H1 (cell line): ENCODE measurements around the gene LRRC3B. TPM values are rescaled to one million over a fixed set of nuclear protein-coding genes. Genes with fewer than 3 reads are reported as not detected.

Experiments
- CTCF ChIA-PET: fragments of 300-600 bp; sonication (Branson Sonifier 250); formaldehyde crosslinking; loops from one replicate; lab custom pipeline; 2021; ENCODE audit not compliant: partially characterized antibody; lab: Charles Lee
- POLR2A ChIA-PET: fragments of 300-600 bp; sonication (Branson Sonifier 250); formaldehyde crosslinking; loops from one replicate; lab custom pipeline; 2021; ENCODE audit warnings: inconsistent platforms; ENCODE audit not compliant: partially characterized antibody; lab: Charles Lee
- DNase-seq, 2 experiments: peaks; one replicate each; pipeline versions ENCODE4 v3.0.0 to v3.0.0-alpha.2; 2010 to 2022; ENCODE audit warnings: low spot score in 2 of 2, low read depth in 1 of 2, mixed read lengths in 1 of 2
- FAIRE-seq: peaks from 2 replicates; lab custom pipeline; 2011; peaks lifted over from hg19 to GRCh38; lab: Jason Lieb, UNC
- H2AFZ ChIP-seq: 2 replicates; pipeline ENCODE4 v1.8.1; 2012; ENCODE audit warnings: low read length, inconsistent platforms
- H2AK5ac ChIP-seq: 2 replicates; pipeline ENCODE4 v1.6.1; 2013; ENCODE audit warnings: low read depth, low read length
- H2BK120ac ChIP-seq: replicated peaks from 2 replicates; pipeline ENCODE3; 2013; ENCODE audit warnings: low read depth, low read length, inconsistent platforms
- H2BK12ac ChIP-seq: 2 replicates; pipeline ENCODE4 v1.6.1; 2013; ENCODE audit warnings: low read depth, low read length
- H2BK15ac ChIP-seq: 2 replicates; pipeline ENCODE4 v1.6.1; 2013; ENCODE audit warnings: low read length
- H2BK20ac ChIP-seq: 2 replicates; pipeline ENCODE4 v1.6.1; 2013; ENCODE audit warnings: low read length
- H2BK5ac ChIP-seq: 2 replicates; pipeline ENCODE4 v1.6.1; 2013; ENCODE audit warnings: low read depth, low read length
- H3K14ac ChIP-seq: 2 replicates; pipeline ENCODE4 v1.6.1; 2013; ENCODE audit warnings: inconsistent platforms; ENCODE audit not compliant: insufficient read length
- H3K18ac ChIP-seq: 2 replicates; pipeline ENCODE4 v1.6.1; 2013; ENCODE audit warnings: low read length; ENCODE audit errors: extremely low read depth
- H3K23ac ChIP-seq: 2 replicates; pipeline ENCODE4 v1.6.1; 2013; ENCODE audit warnings: inconsistent platforms; ENCODE audit not compliant: insufficient read length
- H3K23me2 ChIP-seq: 2 replicates; pipeline ENCODE4 v1.6.1; 2013; ENCODE audit warnings: low read depth, low read length
- H3K27ac ChIP-seq: 2 replicates; pipeline ENCODE4 v1.6.1; 2011; ENCODE audit warnings: low read depth, low read length, inconsistent platforms
- H3K27me3 ChIP-seq, 4 experiments: replicated peaks in 1 of 4; 1 replicate in 1 of 4; 2 replicates in 3 of 4; pipeline versions ENCODE4 v1.6.1 to v1.8.1; 2011 to 2013; ENCODE audit warnings: low read length in 3 of 4, mild to moderate bottlenecking in 3 of 4, inconsistent platforms in 2 of 4, mixed read lengths in 2 of 4, moderate library complexity in 1 of 4; ENCODE audit not compliant: control insufficient read depth in 3 of 4, insufficient read depth in 3 of 4; ENCODE audit errors: extremely low read depth in 1 of 4
- H3K36me3 ChIP-seq, 4 experiments: 2 replicates each; pipeline versions ENCODE4 v1.6.1 to v1.8.1; 2011 to 2013; ENCODE audit warnings: mild to moderate bottlenecking in 4 of 4, low read length in 3 of 4, moderate library complexity in 2 of 4, control low read depth in 1 of 4, inconsistent platforms in 1 of 4; ENCODE audit not compliant: insufficient read depth in 4 of 4, control insufficient read depth in 2 of 4
- H3K4ac ChIP-seq: replicated peaks from 2 replicates; pipeline ENCODE3; 2013; ENCODE audit warnings: low read length, low read depth, mixed read lengths, inconsistent platforms; ENCODE audit not compliant: insufficient read length
- H3K4me1 ChIP-seq, 4 experiments: replicated peaks in 1 of 4; 1 replicate in 1 of 4; 2 replicates in 3 of 4; pipeline versions ENCODE4 v1.6.1 to v1.8.1; 2011 to 2013; ENCODE audit warnings: low read length in 3 of 4, inconsistent platforms in 2 of 4, mixed read lengths in 1 of 4; ENCODE audit not compliant: insufficient read depth in 4 of 4, control insufficient read depth in 3 of 4
- H3K4me2 ChIP-seq, 2 experiments: 2 replicates each; pipeline versions ENCODE4 v1.6.1 to v1.8.1; 2011 to 2013; ENCODE audit warnings: low read depth in 2 of 2, low read length in 2 of 2, control low read depth in 1 of 2, inconsistent platforms in 1 of 2, mild to moderate bottlenecking in 1 of 2; ENCODE audit not compliant: insufficient read depth in 1 of 2
- H3K4me3 ChIP-seq, 4 experiments: fragments of 200-600, 300-600 bp in 1 of 4; sonication (generic), shearing (Covaris generic), sonication (Bioruptor Twin) in 1 of 4; 2 replicates each; pipeline versions ENCODE4 v1.5.1 to v1.8.1; 2011 to 2016; ENCODE audit warnings: low read length in 4 of 4, low read depth in 3 of 4, control low read depth in 2 of 4, inconsistent platforms in 2 of 4, mild to moderate bottlenecking in 2 of 4, mixed read lengths in 1 of 4, moderate library complexity in 1 of 4; ENCODE audit not compliant: insufficient read depth in 2 of 4; ENCODE audit errors: extremely low read depth in 1 of 4
- H3K56ac ChIP-seq: replicated peaks from 2 replicates; pipeline ENCODE3; 2013; ENCODE audit warnings: low read depth, mild to moderate bottlenecking, mixed read lengths, low read length, inconsistent platforms; ENCODE audit not compliant: insufficient read length
- H3K79me1 ChIP-seq: 2 replicates; pipeline ENCODE4 v1.6.1; 2013; ENCODE audit warnings: low read depth, low read length, control low read depth
- H3K79me2 ChIP-seq, 2 experiments: 2 replicates each; pipeline versions ENCODE4 v1.6.1 to v1.8.1; 2012 to 2013; ENCODE audit warnings: low read length in 2 of 2, mild to moderate bottlenecking in 2 of 2, inconsistent platforms in 1 of 2; ENCODE audit not compliant: insufficient read depth in 2 of 2, control insufficient read depth in 1 of 2
- H3K9ac ChIP-seq, 4 experiments: replicated peaks in 1 of 4; 1 replicate in 1 of 4; 2 replicates in 3 of 4; pipeline versions ENCODE4 v1.6.1 to v1.8.1; 2011 to 2013; ENCODE audit warnings: low read depth in 3 of 4, low read length in 3 of 4, control low read depth in 2 of 4, mild to moderate bottlenecking in 2 of 4, moderate library complexity in 2 of 4, inconsistent platforms in 1 of 4; ENCODE audit errors: extremely low read depth in 1 of 4
- H3K9me3 ChIP-seq, 2 experiments: 2 replicates each; pipeline versions ENCODE4 v1.6.1 to v1.8.1; 2012 to 2013; ENCODE audit warnings: mild to moderate bottlenecking in 2 of 2, moderate library complexity in 2 of 2, control low read depth in 1 of 2, inconsistent platforms in 1 of 2, low read depth in 1 of 2, low read length in 1 of 2, mixed read lengths in 1 of 2; ENCODE audit not compliant: insufficient read depth in 2 of 2
- H4K20me1 ChIP-seq, 2 experiments: replicated peaks in 1 of 2; 2 replicates each; pipeline versions ENCODE3 to v1.8.1; 2011 to 2013; ENCODE audit warnings: inconsistent platforms in 2 of 2, low read length in 2 of 2, mild to moderate bottlenecking in 1 of 2; ENCODE audit not compliant: insufficient read depth in 2 of 2, control insufficient read depth in 1 of 2
- H4K5ac ChIP-seq: 2 replicates; pipeline ENCODE4 v1.6.1; 2013; ENCODE audit warnings: low read length, low read depth, mixed read lengths, inconsistent platforms; ENCODE audit not compliant: insufficient read length
- H4K8ac ChIP-seq: 2 replicates; pipeline ENCODE4 v1.8.0; 2013; ENCODE audit warnings: mild to moderate bottlenecking, moderate library complexity, low read length, inconsistent platforms; ENCODE audit not compliant: insufficient read depth; ENCODE audit errors: extremely low read depth
- H4K91ac ChIP-seq: replicated peaks from 2 replicates; pipeline ENCODE3; 2013; ENCODE audit warnings: low read length, mixed read lengths, inconsistent platforms; ENCODE audit not compliant: insufficient read length
- ASH2L ChIP-seq: fragments of 200-600, 300-600 bp; sonication (generic); IDR thresholded peaks from one replicate; pipeline ENCODE4 v1.7.1; 2017; ENCODE audit warnings: low read length
- BACH1 ChIP-seq: IDR thresholded peaks from 2 replicates; pipeline ENCODE4 v1.6.1; 2012; ENCODE audit warnings: low read length, improper control_type of control experiment
- BRCA1 ChIP-seq: IDR thresholded peaks from 2 replicates; pipeline ENCODE4 v1.6.1; 2012; ENCODE audit warnings: low read depth, low read length, improper control_type of control experiment
- CHD1 ChIP-seq: IDR thresholded peaks from 2 replicates; pipeline ENCODE4 v1.6.1; 2012; ENCODE audit warnings: low read depth, low read length, improper control_type of control experiment
- CHD2 ChIP-seq: IDR thresholded peaks from 2 replicates; pipeline ENCODE4 v1.6.1; 2012; ENCODE audit warnings: low read length, improper control_type of control experiment
- EGR1 ChIP-seq: IDR thresholded peaks from 2 replicates; pipeline ENCODE4 v1.6.1; 2011; ENCODE audit warnings: low read depth, low read length, borderline replicate concordance
- EP300 ChIP-seq, 2 experiments: IDR thresholded peaks; 1 replicate in 1 of 2; 2 replicates in 1 of 2; pipeline ENCODE4 v1.6.1; 2011 to 2012; ENCODE audit warnings: low read depth in 2 of 2, low read length in 2 of 2, mild to moderate bottlenecking in 2 of 2, borderline replicate concordance in 1 of 2, inconsistent platforms in 1 of 2, moderate library complexity in 1 of 2
- EZH2 ChIP-seq: fragments of 200-600 bp; sonication (generic); IDR thresholded peaks from 2 replicates; pipeline ENCODE4 v1.7.1; 2012; ENCODE audit warnings: low read depth, mild to moderate bottlenecking, moderate library complexity, low read length, inconsistent platforms; ENCODE audit not compliant: severe bottlenecking
- FOSL1 ChIP-seq: IDR thresholded peaks from 2 replicates; pipeline ENCODE4 v1.6.1; 2011; ENCODE audit warnings: mild to moderate bottlenecking, low read depth, low read length, moderate library complexity; ENCODE audit not compliant: insufficient read depth
- GTF2F1 ChIP-seq: IDR thresholded peaks from 2 replicates; pipeline ENCODE4 v1.6.1; 2012; ENCODE audit warnings: low read depth, low read length, improper control_type of control experiment, borderline replicate concordance
- KDM1A ChIP-seq: fragments of 200-600, 300-600 bp; sonication (generic); IDR thresholded peaks from 2 replicates; pipeline ENCODE4 v1.7.1; 2016; ENCODE audit warnings: mild to moderate bottlenecking, low read length, borderline replicate concordance
- POLR2AphosphoS5 ChIP-seq: IDR thresholded peaks from 2 replicates; pipeline ENCODE4 v1.6.1; 2011; ENCODE audit warnings: low read depth, low read length
- SIN3A ChIP-seq, 2 experiments: IDR thresholded peaks in 1 of 2; conservative IDR thresholded peaks in 1 of 2; 2 replicates each; pipeline ENCODE4 v1.6.1; 2011 to 2012; ENCODE audit warnings: low read length in 2 of 2, improper control_type of control experiment in 1 of 2, low read depth in 1 of 2, mild to moderate bottlenecking in 1 of 2
- SIRT6 ChIP-seq: IDR thresholded peaks from one replicate; pipeline ENCODE4 v1.7.1; 2012; ENCODE audit warnings: low read length, inconsistent platforms
- WGBS, 2 experiments: shearing (Covaris generic) in 1 of 2; methylation state at CpG; one replicate each; pipeline versions ENCODE4 v1.1.6 to v1.1.7; 2013 to 2015; ENCODE audit warnings: low lambda C conversion rate in 2 of 2, mixed read lengths in 2 of 2, inconsistent platforms in 1 of 2, low coverage in 1 of 2, missing lambda C conversion rate in 1 of 2; ENCODE audit not compliant: insufficient replicate concordance in 2 of 2, insufficient coverage in 1 of 2, insufficient read length in 1 of 2; ENCODE audit errors: extremely low coverage in 1 of 2, missing lambda C conversion rate in 1 of 2; 5-methylcytosine and 5-hydroxymethylcytosine counted together
- polyA plus RNA-seq, 7 experiments: library from polyadenylated mRNA; depleted of rRNA in 3 of 7; stranded (reverse) in 5 of 7; unstranded in 2 of 7; fragments of >200 nt in 5 of 7; fragments of 200-250 nt in 2 of 7; gene quantifications; 1 replicate in 5 of 7; 2 replicates in 1 of 7; 4 replicates in 1 of 7; pipeline versions ENCODE4 v1.2.1 to v1.2.3, GENCODE V29; 2011 to 2013; ENCODE audit warnings: missing spikeins in 2 of 7, mixed read lengths in 2 of 7
- total RNA-seq: library from RNA; stranded (reverse); fragmentation: NEBNext Ultra II Directional; extraction: Animal tissue kit (Norgen Biotek cat#: 25700); gene quantifications from 2 replicates; pipeline ENCODE4 v1.2.1, GENCODE V29; 2021
- TF ChIP-seq, protein P1 (sequence below): IDR thresholded peaks from 2 replicates; pipeline ENCODE4 v1.6.1; 2012; ENCODE audit warnings: inconsistent platforms

The LRRC3B gene
- total and polyA plus RNA-seq, 2 of the 8 experiments (the other 6 are each of a cell fraction or from before 2014, with no cell fraction given): 1.6 to 3.1 TPM

GRCh38 chr3:26719134-26719533 lies 96.6 kb downstream of the LRRC3B start:
- no peaks in the 10 kb centered on the region for H3K27me3 ChIP-seq
- WGBS, 2 experiments: 75% methylated on average over 4 of the region's 4 CpGs; no CpG with 5 or more reads in 1 of the 2 experiments
- H3K56ac ChIP-seq: no peak overlapping the region
- no peak for TF ChIP-seq CHD1
- TF ChIP-seq SIN3A (conservative IDR thresholded peaks at IDR 0.05 in 1 of 2, IDR thresholded peaks at IDR 0.05 in 1 of 2; ENCODE audit: low read depth in 1 of 2, low read length in 2 of 2): no peak
- TF ChIP-seq EZH2: no peak
- TF ChIP-seq, protein P1, sequence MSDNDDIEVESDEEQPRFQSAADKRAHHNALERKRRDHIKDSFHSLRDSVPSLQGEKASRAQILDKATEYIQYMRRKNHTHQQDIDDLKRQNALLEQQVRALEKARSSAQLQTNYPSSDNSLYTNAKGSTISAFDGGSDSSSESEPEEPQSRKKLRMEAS: no peak
- no peak for TF ChIP-seq POLR2AphosphoS5
- no peak for TF ChIP-seq KDM1A
- TF ChIP-seq GTF2F1: no peak
- no peak for TF ChIP-seq BACH1
- TF ChIP-seq EGR1: no peak
- no peak for TF ChIP-seq ASH2L
- no peak for TF ChIP-seq BRCA1
- no peak for TF ChIP-seq FOSL1
- TF ChIP-seq SIRT6: no peak
- no peak for TF ChIP-seq EP300 (IDR thresholded peaks at IDR 0.05; ENCODE audit: borderline replicate concordance in 1 of 2, low read depth in 2 of 2, low read length in 2 of 2)
- TF ChIP-seq CHD2: no peak

More at GRCh38 chr3:26719134-26719533, 96.6 kb downstream of the LRRC3B start:
- FAIRE-seq: no peak
- Histone ChIP-seq H3K4ac (no peak overlapping the region), H3K23me2 (no peaks in the 10 kb centered on the region), H3K18ac (no peak overlapping the region), H2AK5ac (no peak overlapping the region), H3K4me2 (no peak overlapping the region), H3K9ac (no peak overlapping the region), H3K4me3 (no peak overlapping the region), H3K4me1 (peaks cover 0 to 2% (median 0%) of the 10 kb centered on the region in 4 experiments; a peak in 2 of 7 replicates), H4K20me1 (no peaks in the 10 kb centered on the region), H2BK12ac (no peak overlapping the region), H2AFZ (no peak overlapping the region), H3K27ac (no peak overlapping the region), H4K91ac (no peak overlapping the region), H3K23ac (no peak overlapping the region), H2BK120ac (no peak overlapping the region), H3K9me3 (no peaks in the 10 kb centered on the region; a peak in 1 of 4 replicates), H2BK20ac (no peak overlapping the region), H2BK5ac (no peak overlapping the region), H3K36me3 (no peaks in the 10 kb centered on the region), H2BK15ac (no peak overlapping the region), H3K79me1 (no peaks in the 10 kb centered on the region), H3K14ac (no peak overlapping the region), H4K8ac (no peak overlapping the region), H4K5ac (no peak overlapping the region), H3K79me2 (no peaks in the 10 kb centered on the region)
- no peak for DNase-seq
- ChIA-PET CTCF (no interaction called here), POLR2A (no interaction called here)
